Endothelial cell of umbilical vein (primary cell): ENCODE measurements around the gene SPTB. TPM values are rescaled to one million over a fixed set of nuclear protein-coding genes. Genes with fewer than 3 reads are reported as not detected.

Source experiments
- BruUV-seq: library from RNA; stranded (reverse); fragments of 400-500 nt; replicated peaks from 2 replicates; lab custom pipeline; 2021; lab: Mats Ljungman, UMichigan
- CTCF ChIA-PET: fragments of 300-600, 350-600 bp; sonication (Branson Sonifier 250); formaldehyde crosslinking; loops from one replicate; lab custom pipeline; 2021; ENCODE audit warnings: antibody characterized with exemption, inconsistent platforms; lab: Charles Lee
- POLR2A ChIA-PET: fragments of 300-600, 350-600 bp; sonication (Branson Sonifier 250); formaldehyde crosslinking; loops from one replicate; lab custom pipeline; 2021; ENCODE audit warnings: antibody characterized with exemption, inconsistent platforms; lab: Charles Lee
- DNase-seq: peaks from one replicate; pipeline ENCODE4 v3.0.0-alpha.2; 2011; ENCODE audit warnings: low read depth, low spot score
- FAIRE-seq: peaks from 2 replicates; lab custom pipeline; 2011; peaks lifted over from hg19 to GRCh38; lab: Jason Lieb, UNC
- H2AFZ ChIP-seq: 2 replicates; pipeline ENCODE4 v1.6.0; 2012; ENCODE audit warnings: low read depth, low read length, control low read depth, inconsistent platforms
- H3K27ac ChIP-seq: 2 replicates; pipeline ENCODE4 v1.5.1; 2011; ENCODE audit warnings: low read depth, mild to moderate bottlenecking, control low read depth, low read length, moderate library complexity; ENCODE audit not compliant: insufficient read depth
- H3K27me3 ChIP-seq, 2 experiments: 2 replicates each; pipeline versions ENCODE4 v1.6.0 to v1.6.1; 2011; ENCODE audit warnings: low read length in 2 of 2, mixed read lengths in 1 of 2; ENCODE audit not compliant: control insufficient read depth in 2 of 2, insufficient read depth in 2 of 2
- H3K36me3 ChIP-seq, 2 experiments: 2 replicates in 1 of 2; 3 replicates in 1 of 2; pipeline ENCODE4 v1.5.1; 2011; ENCODE audit warnings: low read length in 2 of 2, mild to moderate bottlenecking in 1 of 2, moderate library complexity in 1 of 2; ENCODE audit not compliant: control insufficient read depth in 2 of 2, insufficient read depth in 2 of 2; ENCODE audit errors: extremely low read depth in 1 of 2
- H3K4me1 ChIP-seq: 3 replicates; pipeline ENCODE4 v1.5.1; 2011; ENCODE audit warnings: mild to moderate bottlenecking, low read length; ENCODE audit not compliant: control insufficient read depth, insufficient read depth; ENCODE audit errors: extremely low read depth
- H3K4me2 ChIP-seq: 2 replicates; pipeline ENCODE4 v1.6.1; 2011; ENCODE audit warnings: low read length, control low read depth, mixed read lengths; ENCODE audit not compliant: insufficient read depth
- H3K4me3 ChIP-seq, 3 experiments: fragments of 200-600 bp in 1 of 3; sonication (generic), shearing (Covaris generic) in 1 of 3; replicated peaks in 1 of 3; 2 replicates each; pipeline ENCODE4 v1.5.1; 2011 to 2016; ENCODE audit warnings: control low read depth in 3 of 3, low read length in 3 of 3, mild to moderate bottlenecking in 2 of 3, inconsistent platforms in 1 of 3, low read depth in 1 of 3, moderate library complexity in 1 of 3; ENCODE audit not compliant: insufficient read depth in 1 of 3
- H3K79me2 ChIP-seq: 2 replicates; pipeline ENCODE4 v1.6.0; 2012; ENCODE audit warnings: low read length, inconsistent platforms; ENCODE audit not compliant: control insufficient read depth, insufficient read depth
- H3K9ac ChIP-seq: replicated peaks from 2 replicates; pipeline ENCODE3; 2011; ENCODE audit warnings: low read length, control low read depth; ENCODE audit not compliant: insufficient read depth; ENCODE audit errors: extremely low read depth
- H3K9me1 ChIP-seq: replicated peaks from 3 replicates; pipeline ENCODE4 v1.6.0; 2011; ENCODE audit warnings: mild to moderate bottlenecking, low read length; ENCODE audit not compliant: control insufficient read depth, insufficient read depth; ENCODE audit errors: extremely low read depth
- H3K9me3 ChIP-seq: replicated peaks from 2 replicates; pipeline ENCODE4 v1.5.1; 2012; ENCODE audit warnings: low read length, inconsistent platforms; ENCODE audit not compliant: control insufficient read depth, insufficient read depth
- H4K20me1 ChIP-seq: replicated peaks from 2 replicates; pipeline ENCODE3; 2011; ENCODE audit warnings: mild to moderate bottlenecking, low read length; ENCODE audit not compliant: control insufficient read depth, insufficient read depth; ENCODE audit errors: extremely low read depth
- CTCF ChIP-seq, 2 donors: IDR thresholded peaks; 1 replicate in 1 of 2; 2 replicates in 1 of 2; pipeline ENCODE4 v1.5.1; 2011; ENCODE audit warnings: low read length in 2 of 2, mild to moderate bottlenecking in 2 of 2, moderate library complexity in 2 of 2, control low read depth in 1 of 2, inconsistent platforms in 1 of 2, low read depth in 1 of 2; ENCODE audit not compliant: insufficient read depth in 1 of 2; ENCODE audit errors: extremely low read depth in 1 of 2
- EZH2 ChIP-seq: IDR thresholded peaks from 2 replicates; pipeline ENCODE4 v1.6.1; 2012; ENCODE audit warnings: borderline replicate concordance, low read depth, mild to moderate bottlenecking, moderate library complexity, low read length, inconsistent platforms; ENCODE audit not compliant: severe bottlenecking
- FOS ChIP-seq: IDR thresholded peaks from 2 replicates; pipeline ENCODE4 v1.6.1; 2011; ENCODE audit warnings: mild to moderate bottlenecking, low read length, moderate library complexity, borderline replicate concordance; ENCODE audit not compliant: insufficient read depth
- GATA2 ChIP-seq: IDR thresholded peaks from 2 replicates; pipeline ENCODE4 v1.7.0; 2011; ENCODE audit warnings: low read depth, mild to moderate bottlenecking, moderate library complexity, mixed read lengths, low read length; ENCODE audit not compliant: insufficient read length, insufficient read depth
- JUN ChIP-seq: IDR thresholded peaks from 2 replicates; pipeline ENCODE4 v1.6.1; 2011; ENCODE audit warnings: borderline replicate concordance, low read depth; ENCODE audit not compliant: insufficient read length, insufficient read depth
- MAX ChIP-seq: IDR thresholded peaks from 2 replicates; pipeline ENCODE4 v1.6.1; 2011; ENCODE audit not compliant: insufficient read depth, insufficient read length
- MYC ChIP-seq: IDR thresholded peaks from one replicate; pipeline ENCODE4 v1.6.1; 2011; ENCODE audit warnings: mild to moderate bottlenecking, low read depth, low read length
- POLR2A ChIP-seq: IDR thresholded peaks from 2 replicates; pipeline ENCODE4 v1.6.1; 2012; ENCODE audit warnings: low read depth, mild to moderate bottlenecking, control low read depth, low read length
- POLR2AphosphoS5 ChIP-seq: IDR thresholded peaks from 2 replicates; pipeline ENCODE4 v1.6.1; 2012; ENCODE audit warnings: low read depth, mild to moderate bottlenecking, control low read depth, low read length, moderate library complexity; ENCODE audit not compliant: insufficient read depth
- dilution Hi-C: fragments of 300-500 bp; cut with MboI; formaldehyde crosslinking; loops from one replicate; pipeline ENCODE4 v1.15.0; 2019; ENCODE audit warnings: low sequenced_read_pairs; ENCODE audit not compliant: extremely low pct_ligation_motif_present
- intact Hi-C: fragments of 100-400 bp; cut with micrococcal nuclease; formaldehyde crosslinking; loops from one replicate; pipeline ENCODE4 v1.10.0; 2022
- polyA plus RNA-seq, 4 experiments: library from polyadenylated mRNA; depleted of rRNA in 3 of 4; stranded (reverse) in 3 of 4; unstranded in 1 of 4; fragments of >200 nt; gene quantifications; 2 replicates each; pipeline versions ENCODE4 v1.2.1 to v1.2.3, GENCODE V29; 2011 to 2012; ENCODE audit warnings: missing spikeins in 1 of 4
- total RNA-seq: library from RNA; stranded (reverse); gene quantifications from 2 replicates; pipeline ENCODE4 v1.2.3, GENCODE V29; 2021

Gene SPTB
- total and polyA plus RNA-seq, 2 donors (not counting 3 experiments of a cell fraction or from before 2014, with no cell fraction given): 0.03 to 0.07 TPM

GRCh38 chr14:64861916-64862315 is 17.8 kb downstream of the SPTB start:
- TF ChIP-seq JUN: no peak
- no peak for TF ChIP-seq MYC
- TF ChIP-seq EZH2: no peak
- TF ChIP-seq MAX: no peak
- TF ChIP-seq CTCF (IDR thresholded peaks at IDR 0.05; ENCODE audit: extremely low read depth in 1 of 2, insufficient read depth in 1 of 2, low read depth in 1 of 2, low read length in 2 of 2): no peak
- no peak for TF ChIP-seq POLR2A
- no peak for TF ChIP-seq FOS
- no peak for TF ChIP-seq GATA2
- TF ChIP-seq POLR2AphosphoS5: no peak
- CTCF ChIA-PET: interaction anchor here (1.4 kb wide), 1 partner anchor 30 kb away, joined by 3 read pairs; no protein-coding TSS in a partner anchor
- Histone ChIP-seq H3K9me1 (no peaks in the 10 kb centered on the region), H3K4me1 (no peaks in the 10 kb centered on the region), H3K27me3 (peaks cover 15 to 17% of the 10 kb centered on the region in 2 experiments), H3K27ac (no peak overlapping the region), H4K20me1 (no peaks in the 10 kb centered on the region), H3K4me2 (no peak overlapping the region), H3K4me3 (no peak overlapping the region), H3K79me2 (no peaks in the 10 kb centered on the region), H3K36me3 (no peaks in the 10 kb centered on the region), H3K9me3 (no peaks in the 10 kb centered on the region), H3K9ac (no peak overlapping the region), H2AFZ (no peak overlapping the region)
- dilution Hi-C loops (no loop called here), intact Hi-C loops (no loop called here)
- POLR2A ChIA-PET: no interaction called here
- BruUV-seq: no TSS peak
- FAIRE-seq: no peak
- no peak for DNase-seq
